Pancreas (tissue), 10 donors: ENCODE data around the gene VPS18. TPM values are rescaled to one million over a fixed set of nuclear protein-coding genes. Genes with fewer than 3 reads are reported as not detected.
A peak's percentile ranks its signal among the peaks of the same experiment; 100 is the strongest.

ENCODE experiments used
- ATAC-seq, 4 donors: fragments of 200-7000 bp; cut with Tn5 transposase; one replicate each; pipeline versions ENCODE4 v1.8.0 to v1.9.1; 2020; ENCODE audit warnings: mild to moderate bottlenecking in 4 of 4, moderate library complexity in 4 of 4
- DNase-seq, 6 donors: peaks; one replicate each; pipeline ENCODE4 v3.0.0-alpha.2; 2020
- FAIRE-seq: peaks from 2 replicates; lab custom pipeline; 2012; peaks lifted over from hg19 to GRCh38; lab: Jason Lieb, UNC
- H3K27ac ChIP-seq, 4 donors: fragments of 200-600 bp; sonication (generic); 1 replicate in 3 of 4; 2 replicates in 1 of 4; pipeline versions ENCODE4 v1.5.0 to v1.8.0; 2020
- H3K27me3 ChIP-seq, 4 donors: fragments of 200-600 bp; one replicate each; pipeline ENCODE4 v1.8.0; 2021
- H3K36me3 ChIP-seq, 3 donors: fragments of 200-600 bp; sonication (generic) in 1 of 3; one replicate each; pipeline versions ENCODE4 v1.5.0 to v1.8.0; 2020 to 2021
- H3K4me1 ChIP-seq, 3 donors: fragments of 200-600 bp; one replicate each; pipeline ENCODE4 v1.8.0; 2021
- H3K4me3 ChIP-seq, 4 donors: fragments of 200-600 bp; sonication (generic) in 2 of 4; one replicate each; pipeline versions ENCODE4 v1.5.0 to v1.8.0; 2020 to 2021
- H3K9me3 ChIP-seq, 4 donors: fragments of 200-600 bp; one replicate each; pipeline ENCODE4 v1.8.0; 2021
- CTCF ChIP-seq, 4 donors: fragments of 200-600 bp; sonication (generic) in 3 of 4; IDR thresholded peaks; one replicate each; pipeline versions ENCODE4 v1.5.0 to v1.8.0; 2021; ENCODE audit warnings: antibody characterized with exemption in 4 of 4
- whole genome bisulfite sequencing, 2 donors: extraction: QIAGEN DNeasy Blood & Tissue Kit; methylation state at CpG; one replicate each; pipeline ENCODE4 v1.1.7; 2013; 5-methylcytosine and 5-hydroxymethylcytosine counted together
- intact Hi-C, 3 donors: fragments of 100-400 bp; cut with DNase I; formaldehyde crosslinking; loops; one replicate each; pipeline versions ENCODE4 v1.11.1 to v1.14.2; 2022
- polyA plus RNA-seq, 2 donors: library from polyadenylated mRNA; stranded (reverse); fragments of 200-250 nt; gene quantifications; one replicate each; pipeline ENCODE4 v1.2.3, GENCODE V29; 2013
- total RNA-seq, 6 donors: library from RNA; stranded (reverse); fragmentation: NEBNext Ultra II Directional in 4 of 6; extraction: Animal tissue kit (Norgen Biotek cat#: 25700) in 4 of 6; gene quantifications; one replicate each; pipeline versions ENCODE4 v1.2.1 to v1.2.4, GENCODE V29; 2021 to 2023
- donor health status: healthy with polysubstance abuse.
- donor health status: DM: no; HTN: no; CAD: no; lungs with moderate emphysema.
- donor health status: DM: no; HTN: no; CAD: no.
- donor health status: control.
- donor health status: control.
- donor health status: Bipolar disorder and iron deficiency.
- donor health status: DM: yes; HTN: yes; CAD: no.
- donor health status: DM: no; HTN: no; CAD: no.
- donor health status: DM: no; HTN: no; CAD: no.
- donor health status: DM: yes; HTN: yes; CAD: no.

Gene VPS18
- total and polyA plus RNA-seq, 8 donors: 4.4 to 12.5 (median 6.8) TPM

GRCh38 chr15:40894681-40895448 lies 615 bp downstream of the VPS18 start:
- WGBS, 2 donors: 2 to 3% methylated on average over 26 to 33 of the region's 33 CpGs
- Histone ChIP-seq H3K9me3 (no peaks in the 10 kb centered on the region), H3K4me1 (peaks cover 0 to 7% (median 0%) of the 10 kb centered on the region in 3 donors), H3K27me3 (no peaks in the 10 kb centered on the region), H3K4me3 (peak overlapping the region; percentile 44 to 85 (median 76)), H3K36me3 (peaks cover 0 to 14% (median 4%) of the 10 kb centered on the region in 3 donors), H3K27ac (peak overlapping the region; percentile 56 to 85 (median 78))
- intact Hi-C loops: loop anchor here in 1 of 3 donors (5.0 kb wide), 1 partner anchor 38 kb away; no protein-coding TSS in a partner anchor
- no peak for FAIRE-seq
- peak in 2 of 4 donors; percentile 10 to 31 for TF ChIP-seq CTCF (IDR thresholded peaks at IDR 0.05)
- peak in 5 of 6 donors; percentile 44 to 86 (median 70) for DNase-seq
- peak; percentile 41 to 69 (median 55) for ATAC-seq

GRCh38 chr15:40899536-40900207 lies 5.4 kb downstream of the VPS18 start:
- H3K4me3 ChIP-seq: no peak overlapping the region
- no peaks in the 10 kb centered on the region for H3K9me3 ChIP-seq
- FAIRE-seq (no peak), DNase-seq (peak in 1 of 6 donors; percentile 66), ATAC-seq (no peak)
- no peak for TF ChIP-seq CTCF (IDR thresholded peaks at IDR 0.05)
- H3K4me1 ChIP-seq: peaks cover 0 to 15% (median 0%) of the 10 kb centered on the region in 3 donors
- 92% methylated on average over 33 of the region's 33 CpGs for WGBS, 2 donors
- intact Hi-C loops: loop anchor here in 2 of 3 donors (5.0 to 10.0 kb wide), 3 partner anchors 115 to 425 kb away; no protein-coding TSS in a partner anchor
- H3K27ac ChIP-seq: no peak overlapping the region
- peaks cover 0 to 36% (median 12%) of the 10 kb centered on the region in 3 donors for H3K36me3 ChIP-seq
- no peaks in the 10 kb centered on the region for H3K27me3 ChIP-seq

GRCh38 chr15:40900256-40901052 lies 6.2 kb downstream of the VPS18 start:
- H3K4me3 ChIP-seq: no peak overlapping the region
- peaks cover 0 to 36% (median 12%) of the 10 kb centered on the region in 3 donors for H3K36me3 ChIP-seq
- H3K9me3 ChIP-seq: no peaks in the 10 kb centered on the region
- ATAC-seq (no peak), FAIRE-seq (no peak), DNase-seq (peak in 1 of 6 donors; percentile 79)
- WGBS, 2 donors: 90 to 91% methylated on average over 36 of the region's 36 CpGs
- intact Hi-C loops: loop anchor here in 2 of 3 donors (5.0 to 10.0 kb wide), 3 partner anchors 114 to 424 kb away; no protein-coding TSS in a partner anchor
- TF ChIP-seq CTCF (IDR thresholded peaks at IDR 0.05): no peak
- no peaks in the 10 kb centered on the region for H3K27me3 ChIP-seq
- H3K4me1 ChIP-seq: peaks cover 0 to 13% (median 0%) of the 10 kb centered on the region in 3 donors
- no peak overlapping the region for H3K27ac ChIP-seq

- intact Hi-C loops: loop anchor here in 2 of 3 donors (5.0 to 10.0 kb wide), 3 partner anchors 114 to 424 kb away; no protein-coding TSS in a partner anchor
- Histone ChIP-seq H3K9me3 (no peaks in the 10 kb centered on the region), H3K4me1 (peaks cover 0 to 12% (median 0%) of the 10 kb centered on the region in 3 donors), H3K36me3 (peaks cover 0 to 36% (median 12%) of the 10 kb centered on the region in 3 donors), H3K27me3 (no peaks in the 10 kb centered on the region), H3K27ac (no peak overlapping the region), H3K4me3 (no peak overlapping the region)
- 77 to 79% methylated on average over 5 of the region's 5 CpGs for WGBS, 2 donors
- FAIRE-seq (no peak), DNase-seq (no peak), ATAC-seq (no peak)
- TF ChIP-seq CTCF (IDR thresholded peaks at IDR 0.05): no peak
Observed at GRCh38 chr15:40901053-40901443, 6.8 kb downstream of the VPS18 start.
